ENCODE data around the gene RUNX1.

DNA sequence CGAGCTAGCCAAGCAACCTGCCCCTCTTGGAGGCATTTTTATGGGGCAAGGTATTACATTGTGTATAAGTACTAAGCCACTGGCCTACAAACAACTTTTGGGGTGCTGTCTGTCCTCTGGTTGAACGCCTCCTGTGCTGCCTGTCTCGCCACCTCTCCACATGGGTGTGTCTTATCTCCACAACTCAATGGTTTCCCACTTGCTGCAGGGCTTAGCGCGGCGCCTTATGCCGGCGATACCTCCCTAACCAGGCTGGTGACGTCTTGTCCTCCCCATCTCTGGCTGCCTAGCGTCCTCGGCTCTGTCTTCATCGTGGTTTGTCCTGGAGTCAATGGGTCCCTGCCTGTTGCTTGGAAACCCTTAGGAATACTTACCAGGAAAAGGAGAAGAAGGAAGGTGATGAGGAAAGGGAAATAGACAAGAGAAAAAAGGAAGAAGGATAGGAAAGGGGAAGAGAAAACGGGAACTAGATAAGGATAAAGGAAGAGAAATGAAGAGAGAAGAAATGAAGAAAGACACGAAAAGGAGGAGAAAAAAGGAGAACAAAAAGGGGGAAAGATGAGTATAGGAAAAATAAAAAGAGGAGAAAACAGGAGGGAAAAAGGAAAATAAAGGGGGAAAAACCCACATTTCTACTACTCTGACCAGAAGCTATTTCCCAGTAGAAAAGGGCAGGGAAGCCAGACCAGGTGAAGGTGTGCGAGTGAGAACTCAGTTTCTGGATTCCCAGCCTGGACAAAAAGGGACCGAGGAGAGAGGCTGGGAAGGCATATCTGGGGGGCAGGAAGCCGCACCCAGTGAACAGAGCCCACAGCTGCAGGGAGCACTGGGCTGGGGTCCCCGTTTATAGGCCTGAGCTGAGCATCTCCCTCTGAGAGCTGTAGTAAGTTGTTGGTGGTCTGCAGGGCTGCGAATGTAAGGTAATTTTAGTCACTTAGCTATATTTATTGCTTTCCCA, 294.1 kb downstream of the RUNX1 start:
- TF ChIP-seq, protein P1, sequence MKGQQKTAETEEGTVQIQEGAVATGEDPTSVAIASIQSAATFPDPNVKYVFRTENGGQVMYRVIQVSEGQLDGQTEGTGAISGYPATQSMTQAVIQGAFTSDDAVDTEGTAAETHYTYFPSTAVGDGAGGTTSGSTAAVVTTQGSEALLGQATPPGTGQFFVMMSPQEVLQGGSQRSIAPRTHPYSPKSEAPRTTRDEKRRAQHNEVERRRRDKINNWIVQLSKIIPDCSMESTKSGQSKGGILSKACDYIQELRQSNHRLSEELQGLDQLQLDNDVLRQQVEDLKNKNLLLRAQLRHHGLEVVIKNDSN (IDR thresholded peaks at IDR 0.05; ENCODE audit: borderline replicate concordance, low read depth) = no peak
- TF ChIP-seq, protein P2, sequence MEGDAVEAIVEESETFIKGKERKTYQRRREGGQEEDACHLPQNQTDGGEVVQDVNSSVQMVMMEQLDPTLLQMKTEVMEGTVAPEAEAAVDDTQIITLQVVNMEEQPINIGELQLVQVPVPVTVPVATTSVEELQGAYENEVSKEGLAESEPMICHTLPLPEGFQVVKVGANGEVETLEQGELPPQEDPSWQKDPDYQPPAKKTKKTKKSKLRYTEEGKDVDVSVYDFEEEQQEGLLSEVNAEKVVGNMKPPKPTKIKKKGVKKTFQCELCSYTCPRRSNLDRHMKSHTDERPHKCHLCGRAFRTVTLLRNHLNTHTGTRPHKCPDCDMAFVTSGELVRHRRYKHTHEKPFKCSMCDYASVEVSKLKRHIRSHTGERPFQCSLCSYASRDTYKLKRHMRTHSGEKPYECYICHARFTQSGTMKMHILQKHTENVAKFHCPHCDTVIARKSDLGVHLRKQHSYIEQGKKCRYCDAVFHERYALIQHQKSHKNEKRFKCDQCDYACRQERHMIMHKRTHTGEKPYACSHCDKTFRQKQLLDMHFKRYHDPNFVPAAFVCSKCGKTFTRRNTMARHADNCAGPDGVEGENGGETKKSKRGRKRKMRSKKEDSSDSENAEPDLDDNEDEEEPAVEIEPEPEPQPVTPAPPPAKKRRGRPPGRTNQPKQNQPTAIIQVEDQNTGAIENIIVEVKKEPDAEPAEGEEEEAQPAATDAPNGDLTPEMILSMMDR (IDR thresholded peaks at IDR 0.05) = no peak
- TF ChIP-seq JUND (IDR thresholded peaks at IDR 0.05) = no peak
